ENCODE data around the gene LOXL1. TPM values are rescaled to one million over a fixed set of nuclear protein-coding genes. Genes with fewer than 3 reads are reported as not detected.

LOXL1 gene
- total and polyA plus RNA-seq, 2 experiments from 2014 or later = 44.5 to 136 TPM

DNA sequence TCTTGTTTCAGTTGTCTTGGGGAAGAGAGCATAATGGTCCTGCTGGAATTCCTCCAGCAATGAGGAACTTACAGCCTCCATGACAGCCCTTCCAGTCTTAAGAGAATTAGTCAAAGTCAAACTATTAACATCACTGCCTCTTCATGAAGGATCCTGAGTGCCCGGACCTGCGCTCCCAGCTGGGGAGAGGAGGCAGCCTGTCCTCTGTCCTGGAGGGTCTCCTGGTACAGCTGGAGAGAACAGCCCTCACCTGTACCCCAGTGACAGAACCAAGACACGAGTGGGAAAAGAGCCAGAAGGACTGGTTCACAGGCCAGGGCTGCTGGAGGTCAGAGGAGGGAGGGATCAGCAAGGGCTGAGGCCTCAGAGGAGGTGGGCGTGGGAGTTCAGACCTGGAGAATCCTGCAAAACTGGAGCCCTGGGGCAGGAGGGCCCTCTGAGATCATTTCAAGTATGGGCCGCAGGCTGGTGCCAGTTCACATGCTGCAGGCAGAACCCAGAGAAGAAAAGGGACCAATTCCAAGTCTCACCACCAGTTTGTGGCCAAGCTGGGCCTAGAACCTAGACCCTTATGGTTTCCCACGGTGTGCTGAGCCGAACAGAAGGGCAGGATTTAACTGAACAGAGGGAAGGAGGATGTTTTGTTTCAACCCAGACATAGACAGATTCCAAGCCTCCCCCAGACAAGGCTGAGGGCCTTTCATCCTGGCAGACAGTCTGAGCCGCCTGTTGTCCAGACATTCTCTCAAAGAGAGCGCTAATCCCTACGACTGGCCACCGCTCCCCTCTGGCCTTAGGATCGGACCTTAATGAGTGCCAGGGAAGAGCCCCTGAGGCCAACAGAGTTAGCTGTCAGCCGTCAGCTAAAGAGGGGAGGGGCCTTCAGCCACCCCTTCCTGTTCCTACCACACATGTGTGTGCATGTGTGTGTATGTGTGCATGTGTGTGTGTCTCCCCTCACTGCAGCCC is 18.2 kb downstream of the LOXL1 start:
- H3K4me1 ChIP-seq (ENCODE audit: insufficient read depth) = peaks cover 47% of the 10 kb centered on the region
- H3K79me2 ChIP-seq = no peaks in the 10 kb centered on the region
- TF ChIP-seq EZH2phosphoT487 (IDR thresholded peaks at IDR 0.05; ENCODE audit: low read depth, severe bottlenecking, unreplicated experiment) = no peak
- no peak for TF ChIP-seq EZH2 (IDR thresholded peaks at IDR 0.05; ENCODE audit: borderline replicate concordance)
- TF ChIP-seq, protein P1, sequence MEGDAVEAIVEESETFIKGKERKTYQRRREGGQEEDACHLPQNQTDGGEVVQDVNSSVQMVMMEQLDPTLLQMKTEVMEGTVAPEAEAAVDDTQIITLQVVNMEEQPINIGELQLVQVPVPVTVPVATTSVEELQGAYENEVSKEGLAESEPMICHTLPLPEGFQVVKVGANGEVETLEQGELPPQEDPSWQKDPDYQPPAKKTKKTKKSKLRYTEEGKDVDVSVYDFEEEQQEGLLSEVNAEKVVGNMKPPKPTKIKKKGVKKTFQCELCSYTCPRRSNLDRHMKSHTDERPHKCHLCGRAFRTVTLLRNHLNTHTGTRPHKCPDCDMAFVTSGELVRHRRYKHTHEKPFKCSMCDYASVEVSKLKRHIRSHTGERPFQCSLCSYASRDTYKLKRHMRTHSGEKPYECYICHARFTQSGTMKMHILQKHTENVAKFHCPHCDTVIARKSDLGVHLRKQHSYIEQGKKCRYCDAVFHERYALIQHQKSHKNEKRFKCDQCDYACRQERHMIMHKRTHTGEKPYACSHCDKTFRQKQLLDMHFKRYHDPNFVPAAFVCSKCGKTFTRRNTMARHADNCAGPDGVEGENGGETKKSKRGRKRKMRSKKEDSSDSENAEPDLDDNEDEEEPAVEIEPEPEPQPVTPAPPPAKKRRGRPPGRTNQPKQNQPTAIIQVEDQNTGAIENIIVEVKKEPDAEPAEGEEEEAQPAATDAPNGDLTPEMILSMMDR (IDR thresholded peaks at IDR 0.05; ENCODE audit: poor library complexity) = no peak
- no peaks in the 10 kb centered on the region for H3K36me3 ChIP-seq (replicated peaks; ENCODE audit: insufficient read depth, low read depth)
- no peaks in the 10 kb centered on the region for H3K27me3 ChIP-seq
- H3K4me3 ChIP-seq = no peak overlapping the region
- H4K20me1 ChIP-seq (ENCODE audit: insufficient read depth, poor library complexity, severe bottlenecking) = no peaks in the 10 kb centered on the region
- H3K4me2 ChIP-seq = peak overlapping the region; percentile 18
- 63% methylated on average over 13 of the region's 13 CpGs for WGBS (ENCODE audit: low lambda C conversion rate, missing lambda C conversion rate)
- H2AFZ ChIP-seq = no peak overlapping the region
- no peaks in the 10 kb centered on the region for H3K9me3 ChIP-seq (ENCODE audit: low read depth)
- no peak for DNase-seq (ENCODE audit: low spot score)
- no peaks in the 10 kb centered on the region for H3K9me2 ChIP-seq (replicated peaks; ENCODE audit: insufficient read depth)
- peak overlapping the region; percentile 60 for H3K27ac ChIP-seq

DNA sequence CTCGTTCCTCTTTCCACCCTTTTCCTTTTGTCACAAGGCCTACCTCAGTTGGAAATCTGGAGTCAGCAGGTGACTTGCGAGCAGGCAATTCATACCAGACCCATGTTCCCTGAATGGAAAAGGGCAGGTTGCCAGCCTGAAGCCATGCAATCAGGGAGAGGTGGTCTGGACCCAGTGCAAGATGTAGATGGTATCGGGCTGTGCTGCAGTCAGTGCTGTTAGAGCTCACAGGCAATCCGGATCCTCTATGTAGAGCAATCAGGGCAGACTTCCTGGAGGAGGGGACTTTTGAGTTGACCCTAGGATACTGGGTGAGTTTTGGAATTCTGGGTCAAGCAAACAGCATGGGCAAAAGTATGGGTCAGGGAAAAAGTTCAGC is 18.9 kb downstream of the LOXL1 start:
- Histone ChIP-seq H4K20me1 (ENCODE audit: insufficient read depth, poor library complexity, severe bottlenecking) (no peaks in the 10 kb centered on the region), H2AFZ (no peak overlapping the region), H3K9me3 (ENCODE audit: low read depth) (no peaks in the 10 kb centered on the region), H3K4me1 (ENCODE audit: insufficient read depth) (peaks cover 40% of the 10 kb centered on the region), H3K9me2 (replicated peaks; ENCODE audit: insufficient read depth) (no peaks in the 10 kb centered on the region), H3K27ac (no peak overlapping the region), H3K79me2 (no peaks in the 10 kb centered on the region), H3K36me3 (replicated peaks; ENCODE audit: insufficient read depth, low read depth) (no peaks in the 10 kb centered on the region), H3K4me2 (no peak overlapping the region), H3K4me3 (no peak overlapping the region), H3K27me3 (no peaks in the 10 kb centered on the region)
- TF ChIP-seq EZH2phosphoT487 (IDR thresholded peaks at IDR 0.05; ENCODE audit: low read depth, severe bottlenecking, unreplicated experiment) (no peak), EZH2 (IDR thresholded peaks at IDR 0.05; ENCODE audit: borderline replicate concordance) (no peak)
- TF ChIP-seq, protein P1 (IDR thresholded peaks at IDR 0.05; ENCODE audit: poor library complexity) = no peak
- 91% methylated on average over 4 of the region's 4 CpGs for WGBS (ENCODE audit: low lambda C conversion rate, missing lambda C conversion rate)
- DNase-seq (ENCODE audit: low spot score) = no peak

DNA sequence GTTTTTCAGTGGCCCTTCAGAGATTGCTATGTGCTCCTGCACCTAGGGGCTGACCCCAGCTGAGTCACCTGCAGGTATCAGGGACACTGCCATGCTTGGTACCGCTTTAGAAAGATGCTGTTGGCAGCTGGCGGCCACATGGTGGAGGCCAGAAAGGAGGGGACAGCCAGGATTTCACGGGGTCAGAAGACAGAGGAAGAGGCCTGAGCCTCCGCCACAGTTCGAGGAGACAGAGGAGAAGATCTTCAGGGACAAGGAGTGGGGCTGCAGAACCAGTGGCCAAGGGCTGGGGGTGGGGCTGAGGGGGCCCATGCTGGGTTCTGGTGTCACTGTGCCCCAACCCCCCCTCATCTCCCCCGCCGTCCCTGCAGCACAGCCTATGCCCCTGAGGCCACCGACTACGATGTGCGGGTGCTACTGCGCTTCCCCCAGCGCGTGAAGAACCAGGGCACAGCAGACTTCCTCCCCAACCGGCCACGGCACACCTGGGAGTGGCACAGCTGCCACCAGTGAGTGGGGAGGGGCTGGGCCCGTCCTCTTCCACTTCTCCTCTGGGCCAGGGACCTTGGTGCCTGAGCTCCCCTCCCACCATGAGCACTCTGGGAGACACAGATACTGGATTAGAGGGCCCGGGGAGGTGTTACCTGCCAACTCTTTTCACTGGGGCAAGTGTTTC is 19.9 kb downstream of the LOXL1 start:
- H3K9me2 ChIP-seq (replicated peaks; ENCODE audit: insufficient read depth) = no peaks in the 10 kb centered on the region
- TF ChIP-seq EZH2phosphoT487 (IDR thresholded peaks at IDR 0.05; ENCODE audit: low read depth, severe bottlenecking, unreplicated experiment) = no peak
- TF ChIP-seq EZH2 (IDR thresholded peaks at IDR 0.05; ENCODE audit: borderline replicate concordance) = no peak
- TF ChIP-seq, protein P1 (IDR thresholded peaks at IDR 0.05; ENCODE audit: poor library complexity) = no peak
- no peak overlapping the region for H2AFZ ChIP-seq
- no peaks in the 10 kb centered on the region for H3K9me3 ChIP-seq (ENCODE audit: low read depth)
- H4K20me1 ChIP-seq (ENCODE audit: insufficient read depth, poor library complexity, severe bottlenecking) = no peaks in the 10 kb centered on the region
- no peaks in the 10 kb centered on the region for H3K79me2 ChIP-seq
- peaks cover 30% of the 10 kb centered on the region for H3K4me1 ChIP-seq (ENCODE audit: insufficient read depth)
- H3K4me2 ChIP-seq = no peak overlapping the region
- DNase-seq (ENCODE audit: low spot score) = no peak
- H3K36me3 ChIP-seq (replicated peaks; ENCODE audit: insufficient read depth, low read depth) = no peaks in the 10 kb centered on the region
- no peak overlapping the region for H3K4me3 ChIP-seq
- WGBS (ENCODE audit: low lambda C conversion rate, missing lambda C conversion rate) = 86% methylated on average over 9 of the region's 17 CpGs
- H3K27me3 ChIP-seq = no peaks in the 10 kb centered on the region
- H3K27ac ChIP-seq = no peak overlapping the region

Measured in hepatocyte (in vitro differentiated cells).